Natural killer cell treated with Interleukin-12 subunit alpha and Interleukin-12 subunit beta and Interleukin-15 and Interleukin-18, amount 100 ng/mL, for 72 hours (primary cell): ENCODE measurements around the gene ZMPSTE24. TPM values are rescaled to one million over a fixed set of nuclear protein-coding genes. Genes with fewer than 3 reads are reported as not detected.
"Not testable (repeated sequence)": the region's sequence is repeated elsewhere in the genome, so short reads cannot be mapped to it uniquely, and the experiment has no call there.

Experiments
- ATAC-seq, 2 donors: fragments of 150-1000 bp; cut with Tn5 transposase in 1 of 2; sonication (Bioruptor Pico), chemical (Tn5 transposase) in 1 of 2; 2 replicates each; pipeline ENCODE4 v1.10.0; 2021
- DNase-seq: peaks from one replicate; pipeline ENCODE4 v3.0.0; 2022; ENCODE audit warnings: low spot score
- H3K27ac Mint-ChIP-seq, 2 donors: 1 replicate in 1 of 2; 2 replicates in 1 of 2; pipeline ENCODE4 v1.8.0; 2022; ENCODE audit warnings: mixed read lengths in 2 of 2, mild to moderate bottlenecking in 1 of 2, moderate library complexity in 1 of 2
- H3K27me3 Mint-ChIP-seq, 2 donors: 1 replicate in 1 of 2; 2 replicates in 1 of 2; pipeline ENCODE4 v1.8.0; 2022; ENCODE audit warnings: mixed read lengths in 2 of 2
- H3K36me3 Mint-ChIP-seq: one replicate; pipeline ENCODE4 v1.8.0; 2022; ENCODE audit warnings: mixed read lengths
- H3K4me1 Mint-ChIP-seq, 2 donors: 1 replicate in 1 of 2; 2 replicates in 1 of 2; pipeline ENCODE4 v1.8.0; 2022; ENCODE audit warnings: low read depth in 2 of 2, mixed read lengths in 2 of 2, mild to moderate bottlenecking in 1 of 2
- H3K4me3 Mint-ChIP-seq: one replicate; pipeline ENCODE4 v1.8.0; 2022; ENCODE audit warnings: mixed read lengths
- H3K9me3 Mint-ChIP-seq: 2 replicates; pipeline ENCODE4 v1.8.0; 2022; ENCODE audit warnings: mixed read lengths
- total RNA-seq, 2 donors: library from RNA; stranded (reverse); gene quantifications; one replicate each; pipeline ENCODE4 v1.2.3, GENCODE V29; 2022

The ZMPSTE24 gene
- total RNA-seq, 2 donors from 2014 or later: 36.9 to 38.5 TPM

- Mint-ChIP-seq H3K9me3 (no peaks in the 10 kb centered on the region), H3K36me3 (no peaks in the 10 kb centered on the region), H3K4me1 (peaks cover 16 to 17% of the 10 kb centered on the region in 2 donors), H3K4me3 (peak overlapping the region; percentile 39), H3K27ac (peak overlapping the region; percentile 66 to 67), H3K27me3 (peaks cover 12 to 13% of the 10 kb centered on the region in 2 donors)
- ATAC-seq: no peak
- no peak for DNase-seq
Observed at GRCh38 chr1:40313329-40313957, 55.4 kb downstream of the ZMPSTE24 start.

GRCh38 chr1:40313958-40314720 lies 56.1 kb downstream of the ZMPSTE24 start:
- DNase-seq: no peak
- Mint-ChIP-seq H3K9me3 (no peaks in the 10 kb centered on the region), H3K27ac (no peak overlapping the region), H3K36me3 (no peaks in the 10 kb centered on the region), H3K27me3 (peaks cover 18 to 19% of the 10 kb centered on the region in 2 donors), H3K4me1 (peaks cover 17 to 19% of the 10 kb centered on the region in 2 donors), H3K4me3 (peak overlapping the region; percentile 57)
- ATAC-seq: no peak

- DNase-seq: no peak
- peak overlapping the region; percentile 57 for H3K4me3 Mint-ChIP-seq
- no peak for ATAC-seq
- H3K27ac Mint-ChIP-seq: no peak overlapping the region
- peaks cover 17 to 19% of the 10 kb centered on the region in 2 donors for H3K4me1 Mint-ChIP-seq
- no peaks in the 10 kb centered on the region for H3K9me3 Mint-ChIP-seq
- H3K27me3 Mint-ChIP-seq: peaks cover 18 to 19% of the 10 kb centered on the region in 2 donors
- H3K36me3 Mint-ChIP-seq: no peaks in the 10 kb centered on the region
Observed at GRCh38 chr1:40314721-40315238, 56.7 kb downstream of the ZMPSTE24 start.

- ATAC-seq (peak; percentile 81 to 85), DNase-seq (peak; percentile 81)
- Mint-ChIP-seq H3K9me3 (no peaks in the 10 kb centered on the region), H3K4me1 (peaks cover 17 to 19% of the 10 kb centered on the region in 2 donors), H3K27me3 (peaks cover 18 to 19% of the 10 kb centered on the region in 2 donors), H3K27ac (peak overlapping the region in 1 of 2 donors; percentile 83), H3K4me3 (peak overlapping the region; percentile 85), H3K36me3 (no peaks in the 10 kb centered on the region)
Observed at GRCh38 chr1:40315239-40315794, 57.3 kb downstream of the ZMPSTE24 start.

- DNase-seq: no peak
- Mint-ChIP-seq H3K4me3 (peak overlapping the region; percentile 85), H3K4me1 (peaks cover 17 to 19% of the 10 kb centered on the region in 2 donors), H3K27me3 (peaks cover 18 to 19% of the 10 kb centered on the region in 2 donors), H3K27ac (peak overlapping the region in 1 of 2 donors; percentile 83), H3K36me3 (no peaks in the 10 kb centered on the region), H3K9me3 (no peaks in the 10 kb centered on the region)
- peak; percentile 20 to 24 for ATAC-seq
Observed at GRCh38 chr1:40315795-40316594, 58.0 kb downstream of the ZMPSTE24 start.

DNA sequence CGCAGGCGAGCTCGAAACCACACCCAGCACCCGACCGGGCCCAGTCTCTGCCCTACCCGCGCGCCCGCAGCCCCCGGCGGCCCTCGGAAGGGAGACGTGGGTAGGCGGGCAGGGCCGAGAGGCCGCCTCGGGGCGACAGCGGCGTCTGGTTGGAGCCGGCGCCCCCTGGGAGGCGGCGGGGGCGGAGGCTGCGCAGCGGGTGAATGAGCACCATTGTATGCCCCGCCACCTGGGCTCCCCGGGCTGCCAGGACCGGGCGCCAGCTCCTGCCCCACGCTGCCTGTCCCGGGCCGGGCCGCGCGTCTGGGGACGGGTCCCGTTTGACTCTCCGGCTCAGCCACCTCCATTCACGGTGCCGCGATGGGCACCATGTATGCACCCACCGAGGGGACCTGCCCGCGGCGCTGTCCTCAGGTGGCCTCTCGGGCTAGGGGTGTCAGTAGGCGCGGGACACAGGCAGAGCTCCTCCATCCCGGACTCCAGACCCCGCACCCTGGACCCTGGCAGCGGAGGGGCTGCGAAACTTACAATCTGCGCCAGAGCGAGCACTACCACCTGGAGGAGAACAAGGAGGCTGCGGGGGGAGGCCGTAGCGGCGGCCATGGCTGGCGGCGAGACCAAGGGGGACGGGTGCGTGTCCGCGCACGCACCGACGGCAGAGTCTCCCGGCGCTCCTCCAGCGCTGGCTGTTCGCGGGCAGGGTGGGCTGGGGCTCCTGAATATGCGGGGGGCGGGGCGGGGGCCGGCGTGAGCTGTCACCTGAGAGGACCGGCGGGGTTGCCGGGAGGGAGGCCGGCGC lies 58.8 kb downstream of the ZMPSTE24 start, which contains the start of gene COL9A2:
TSS of gene COL9A2 (minus strand) at position 692 of the 799 bp plus-strand sequence. CDS start at position 603, 89 bp downstream.
- DNase-seq (no peak), ATAC-seq (peak; percentile 71 to 81)
- Mint-ChIP-seq H3K9me3 (no peaks in the 10 kb centered on the region), H3K4me1 (peaks cover 17 to 19% of the 10 kb centered on the region in 2 donors), H3K27me3 (peaks cover 18 to 19% of the 10 kb centered on the region in 2 donors), H3K36me3 (no peaks in the 10 kb centered on the region), H3K4me3 (peak within 1 kb of the TSS; percentile 85), H3K27ac (peak within 1 kb of the TSS in 1 of 2 donors; percentile 83)

DNA sequence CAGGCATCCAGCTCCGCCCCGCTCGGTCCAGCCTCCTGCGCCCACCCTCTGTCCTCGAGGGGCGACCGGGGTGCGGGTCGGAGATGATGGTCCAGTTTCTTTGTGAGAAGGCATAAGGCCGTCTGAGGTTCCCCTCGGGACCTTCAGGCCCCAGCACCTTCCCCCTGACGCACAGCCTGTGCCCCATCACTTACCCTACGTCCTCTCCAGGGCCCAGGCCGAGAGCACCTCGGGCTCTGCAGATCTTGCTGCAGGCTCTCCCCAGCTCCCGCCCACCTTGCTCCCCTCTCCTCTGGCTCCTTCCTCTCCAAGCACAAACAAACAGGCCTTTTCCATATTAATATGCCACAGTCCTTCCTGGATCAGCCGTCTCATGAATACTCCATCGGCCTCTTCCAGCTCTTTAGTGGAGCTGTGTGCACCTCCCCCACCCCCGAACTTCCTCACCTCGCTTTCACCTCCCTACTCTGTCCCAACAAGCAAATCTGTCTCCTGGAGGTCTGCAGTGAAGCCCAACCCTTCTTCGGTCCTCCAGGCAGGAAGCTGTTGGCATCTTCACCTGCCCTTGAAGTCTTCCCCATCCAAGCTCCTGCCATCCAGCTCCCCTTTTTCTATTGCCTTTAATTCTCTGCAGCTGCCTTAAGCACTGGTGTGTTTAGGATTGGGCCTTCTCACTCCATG lies 59.5 kb downstream of the ZMPSTE24 start:
- peaks cover 18 to 19% of the 10 kb centered on the region in 2 donors for H3K27me3 Mint-ChIP-seq
- ATAC-seq (no peak), DNase-seq (no peak)
- H3K4me1 Mint-ChIP-seq: peaks cover 17 to 19% of the 10 kb centered on the region in 2 donors
- no peak overlapping the region for H3K27ac Mint-ChIP-seq
- no peaks in the 10 kb centered on the region for H3K9me3 Mint-ChIP-seq
- H3K4me3 Mint-ChIP-seq: peak overlapping the region; percentile 71
- no peaks in the 10 kb centered on the region for H3K36me3 Mint-ChIP-seq

- H3K27me3 Mint-ChIP-seq: peaks cover 18 to 19% of the 10 kb centered on the region in 2 donors
- no peaks in the 10 kb centered on the region for H3K36me3 Mint-ChIP-seq
- ATAC-seq (no peak), DNase-seq (no peak)
- H3K4me3 Mint-ChIP-seq: no peak overlapping the region
- peaks cover 17 to 19% of the 10 kb centered on the region in 2 donors for H3K4me1 Mint-ChIP-seq
- no peaks in the 10 kb centered on the region for H3K9me3 Mint-ChIP-seq
- H3K27ac Mint-ChIP-seq: no peak overlapping the region
Observed at GRCh38 chr1:40318476-40318875, 60.4 kb downstream of the ZMPSTE24 start.

DNA sequence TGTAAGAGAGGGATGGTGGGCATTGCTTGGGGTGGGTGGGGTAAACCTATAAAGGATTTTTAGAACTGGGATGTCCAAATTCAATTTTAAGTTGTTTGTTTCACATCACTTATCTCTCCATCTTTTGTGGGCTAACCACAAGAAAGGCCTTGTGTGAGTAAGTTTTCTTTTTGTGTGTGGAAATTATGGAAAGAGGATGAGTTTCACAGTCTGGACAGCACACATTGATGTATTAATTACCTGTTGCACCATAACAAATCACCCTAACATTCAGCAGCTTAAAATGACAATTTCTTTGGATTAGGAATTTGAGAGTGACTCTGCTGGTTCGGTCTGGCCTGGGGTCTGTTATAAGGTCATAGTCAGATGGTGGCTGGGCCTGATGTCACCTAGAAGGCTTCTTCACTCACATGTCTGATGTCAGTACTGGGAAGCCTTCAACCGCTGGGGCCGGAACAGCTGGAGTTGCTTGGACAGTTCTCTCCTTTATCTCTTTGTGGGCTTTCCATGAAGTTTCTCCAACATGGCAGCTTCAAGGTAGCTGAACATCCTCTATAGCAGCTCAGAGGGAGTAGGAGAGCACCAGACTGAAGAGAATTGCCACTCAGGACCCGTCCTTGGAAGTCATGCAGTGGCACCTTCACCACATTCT lies 61.1 kb downstream of the ZMPSTE24 start:
- H3K27ac Mint-ChIP-seq: no peak overlapping the region
- ATAC-seq (no peak), DNase-seq (no peak)
- H3K27me3 Mint-ChIP-seq: peaks cover 18 to 19% of the 10 kb centered on the region in 2 donors
- no peaks in the 10 kb centered on the region for H3K9me3 Mint-ChIP-seq
- no peaks in the 10 kb centered on the region for H3K36me3 Mint-ChIP-seq
- peaks cover 17 to 19% of the 10 kb centered on the region in 2 donors for H3K4me1 Mint-ChIP-seq
- H3K4me3 Mint-ChIP-seq: no peak overlapping the region

GRCh38 chr1:40331403-40331802 lies 73.4 kb downstream of the ZMPSTE24 start:
- H3K27me3 Mint-ChIP-seq, H3K4me3 Mint-ChIP-seq, DNase-seq, H3K4me1 Mint-ChIP-seq, H3K9me3 Mint-ChIP-seq, ATAC-seq, H3K27ac Mint-ChIP-seq, H3K36me3 Mint-ChIP-seq: not testable (repeated sequence)

DNA sequence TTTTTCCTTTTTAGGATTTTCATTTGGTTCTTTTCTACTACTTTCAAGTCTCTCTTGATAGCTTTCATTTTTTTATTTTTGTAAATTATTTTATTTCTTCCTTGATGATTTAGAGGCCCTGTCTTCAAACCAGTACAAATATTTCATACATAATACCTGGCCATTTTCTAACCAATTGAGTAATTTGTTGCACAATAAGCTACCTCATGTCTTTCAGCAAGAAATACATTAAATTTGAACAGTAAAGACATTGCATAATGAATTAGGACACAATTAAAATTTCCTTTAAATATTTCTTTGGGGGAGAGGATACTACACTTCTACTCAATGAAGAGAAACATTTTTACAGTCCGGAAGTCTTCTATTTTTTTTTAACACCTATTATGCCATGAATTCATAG lies 74.7 kb downstream of the ZMPSTE24 start:
- H3K4me1 Mint-ChIP-seq: no peaks in the 10 kb centered on the region
- H3K36me3 Mint-ChIP-seq: no peaks in the 10 kb centered on the region
- no peak overlapping the region for H3K27ac Mint-ChIP-seq
- H3K9me3 Mint-ChIP-seq: no peaks in the 10 kb centered on the region
- DNase-seq (no peak), ATAC-seq (no peak)
- H3K27me3 Mint-ChIP-seq: peaks cover 0 to 7% of the 10 kb centered on the region in 2 donors
- H3K4me3 Mint-ChIP-seq: no peak overlapping the region

GRCh38 chr1:40337443-40337842 lies 79.4 kb downstream of the ZMPSTE24 start:
- Mint-ChIP-seq H3K36me3 (no peaks in the 10 kb centered on the region), H3K4me3 (no peak overlapping the region), H3K9me3 (no peaks in the 10 kb centered on the region), H3K27me3 (peaks cover 0 to 6% of the 10 kb centered on the region in 2 donors), H3K27ac (no peak overlapping the region), H3K4me1 (peaks cover 28 to 37% of the 10 kb centered on the region in 2 donors)
- ATAC-seq (no peak), DNase-seq (no peak)
